ENCODE measurements around the gene SMIM33.
"Not testable (repeated sequence)": the region's sequence is repeated elsewhere in the genome, so short reads cannot be mapped to it uniquely, and the experiment has no call there.

The SMIM33 gene

GRCh38 chr5:139457241-139457640 lies 13.6 kb upstream of the SMIM33 start:
- no peak for DNase-seq

- no peak for DNase-seq
Measured at GRCh38 chr5:139457653-139458306, 13.0 kb upstream of the SMIM33 start.

- peak; percentile 89 for DNase-seq
Measured at GRCh38 chr5:139458580-139459407, 12.0 kb upstream of the SMIM33 start.

GRCh38 chr5:139459451-139459934 lies 11.3 kb upstream of the SMIM33 start:
- no peak for DNase-seq

- no peak for DNase-seq
Measured at GRCh38 chr5:139460455-139460854, 10.3 kb upstream of the SMIM33 start.

- no peak for DNase-seq
Measured at GRCh38 chr5:139461176-139461575, 9.6 kb upstream of the SMIM33 start.

- no peak for DNase-seq
Measured at GRCh38 chr5:139461698-139462097, 9.1 kb upstream of the SMIM33 start.

GRCh38 chr5:139462586-139463276 lies 8.1 kb upstream of the SMIM33 start, which contains the start of gene ECSCR:
Gene ECSCR, minus strand, starts transcription at chr5:139462743. Its CDS starts 73 bp downstream, at chr5:139462670.
- no peak for DNase-seq

GRCh38 chr5:139468421-139468931 lies 2.3 kb upstream of the SMIM33 start:
- no peak for DNase-seq

GRCh38 chr5:139472386-139473030 lies 1.7 kb downstream of the SMIM33 start:
- no peak for DNase-seq

GRCh38 chr5:139473105-139473504 lies 2.3 kb downstream of the SMIM33 start:
- no peak for DNase-seq

- no peak for DNase-seq
Measured at GRCh38 chr5:139473565-139473964, 2.8 kb downstream of the SMIM33 start.

GRCh38 chr5:139474890-139475791 lies 4.3 kb downstream of the SMIM33 start:
- peak; percentile 28 for DNase-seq

- no peak for DNase-seq
Measured at GRCh38 chr5:139475865-139476617, 5.2 kb downstream of the SMIM33 start.

GRCh38 chr5:139478657-139479423 lies 8.0 kb downstream of the SMIM33 start:
- not testable (repeated sequence) for DNase-seq

GRCh38 chr5:139479729-139480128 lies 8.9 kb downstream of the SMIM33 start:
- not testable (repeated sequence) for DNase-seq

GRCh38 chr5:139481122-139481533 lies 10.3 kb downstream of the SMIM33 start:
- DNase-seq, result no peak

GRCh38 chr5:139481580-139482049 lies 10.8 kb downstream of the SMIM33 start:
- no peak for DNase-seq

GRCh38 chr5:139482050-139482889 lies 11.5 kb downstream of the SMIM33 start, which contains the start of gene STING1:
Gene STING1, minus strand, starts transcription at chr5:139482758. Its CDS starts 1,054 bp downstream, at chr5:139481704.
- DNase-seq, result peak; percentile 74

Data from central memory CD4-positive, alpha-beta T cell (primary cell).